Pancreas (tissue), 10 donors: Measurements from ENCODE around the gene SCGB1D1. TPM values are rescaled to one million over a fixed set of nuclear protein-coding genes. Genes with fewer than 3 reads are reported as not detected.
A peak's percentile ranks its signal among the peaks of the same experiment; 100 is the strongest.

Experiments
- ATAC-seq, 4 donors: fragments of 200-7000 bp; cut with Tn5 transposase; one replicate each; pipeline versions ENCODE4 v1.8.0 to v1.9.1; 2020; ENCODE audit warnings: mild to moderate bottlenecking in 4 of 4, moderate library complexity in 4 of 4
- DNase-seq, 6 donors: peaks; one replicate each; pipeline ENCODE4 v3.0.0-alpha.2; 2020
- FAIRE-seq: peaks from 2 replicates; lab custom pipeline; 2012; peaks lifted over from hg19 to GRCh38; lab: Jason Lieb, UNC
- H3K27ac ChIP-seq, 4 donors: fragments of 200-600 bp; sonication (generic); 1 replicate in 3 of 4; 2 replicates in 1 of 4; pipeline versions ENCODE4 v1.5.0 to v1.8.0; 2020
- H3K27me3 ChIP-seq, 4 donors: fragments of 200-600 bp; one replicate each; pipeline ENCODE4 v1.8.0; 2021
- H3K36me3 ChIP-seq, 3 donors: fragments of 200-600 bp; sonication (generic) in 1 of 3; one replicate each; pipeline versions ENCODE4 v1.5.0 to v1.8.0; 2020 to 2021
- H3K4me1 ChIP-seq, 3 donors: fragments of 200-600 bp; one replicate each; pipeline ENCODE4 v1.8.0; 2021
- H3K4me3 ChIP-seq, 4 donors: fragments of 200-600 bp; sonication (generic) in 2 of 4; one replicate each; pipeline versions ENCODE4 v1.5.0 to v1.8.0; 2020 to 2021
- H3K9me3 ChIP-seq, 4 donors: fragments of 200-600 bp; one replicate each; pipeline ENCODE4 v1.8.0; 2021
- CTCF ChIP-seq, 4 donors: fragments of 200-600 bp; sonication (generic) in 3 of 4; IDR thresholded peaks; one replicate each; pipeline versions ENCODE4 v1.5.0 to v1.8.0; 2021; ENCODE audit warnings: antibody characterized with exemption in 4 of 4
- WGBS, 2 donors: extraction: QIAGEN DNeasy Blood & Tissue Kit; methylation state at CpG; one replicate each; pipeline ENCODE4 v1.1.7; 2013; 5-methylcytosine and 5-hydroxymethylcytosine counted together
- intact Hi-C, 3 donors: fragments of 100-400 bp; cut with DNase I; formaldehyde crosslinking; loops; one replicate each; pipeline versions ENCODE4 v1.11.1 to v1.14.2; 2022
- polyA plus RNA-seq, 2 donors: library from polyadenylated mRNA; stranded (reverse); fragments of 200-250 nt; gene quantifications; one replicate each; pipeline ENCODE4 v1.2.3, GENCODE V29; 2013
- total RNA-seq, 6 donors: library from RNA; stranded (reverse); fragmentation: NEBNext Ultra II Directional in 4 of 6; extraction: Animal tissue kit (Norgen Biotek cat#: 25700) in 4 of 6; gene quantifications; one replicate each; pipeline versions ENCODE4 v1.2.1 to v1.2.4, GENCODE V29; 2021 to 2023
- donor health status: healthy with polysubstance abuse.
- donor health status: DM: no; HTN: no; CAD: no; lungs with moderate emphysema.
- donor health status: DM: no; HTN: no; CAD: no.
- donor health status: control.
- donor health status: control.
- donor health status: Bipolar disorder and iron deficiency.
- donor health status: DM: yes; HTN: yes; CAD: no.
- donor health status: DM: no; HTN: no; CAD: no.
- donor health status: DM: no; HTN: no; CAD: no.
- donor health status: DM: yes; HTN: yes; CAD: no.

The SCGB1D1 gene
- total RNA-seq (not detected), polyA plus RNA-seq (not detected)

- H3K36me3 ChIP-seq, result no peaks in the 10 kb centered on the region
- no peaks in the 10 kb centered on the region for H3K27me3 ChIP-seq
- FAIRE-seq (no peak), ATAC-seq (peak in 1 of 4 donors; percentile 46), DNase-seq (no peak)
- no peak for TF ChIP-seq CTCF (IDR thresholded peaks at IDR 0.05)
- intact Hi-C loops, result no loop called here
- no peaks in the 10 kb centered on the region for H3K9me3 ChIP-seq
- H3K27ac ChIP-seq, result no peak within 1 kb of the TSS
- 43 to 51% methylated on average over 9 of the region's 9 CpGs for WGBS, 2 donors
- H3K4me3 ChIP-seq, result no peak within 1 kb of the TSS
- H3K4me1 ChIP-seq, result no peaks in the 10 kb centered on the region
Observed at GRCh38 chr11:62190011-62190410, at the start of gene SCGB1D1. TSS of gene SCGB1D1 (plus strand) at chr11:62190216. CDS start at chr11:62190285, 69 bp downstream.

- DNase-seq (peak in 1 of 6 donors; percentile 43), FAIRE-seq (no peak), ATAC-seq (no peak)
- TF ChIP-seq CTCF (IDR thresholded peaks at IDR 0.05), result no peak
- 94 to 95% methylated on average over 19 to 24 of the region's 24 CpGs for WGBS, 2 donors
- Histone ChIP-seq H3K27me3 (no peaks in the 10 kb centered on the region), H3K4me1 (no peaks in the 10 kb centered on the region), H3K4me3 (no peak overlapping the region), H3K36me3 (peaks cover 0 to 14% (median 4%) of the 10 kb centered on the region in 3 donors), H3K27ac (no peak overlapping the region), H3K9me3 (no peaks in the 10 kb centered on the region)
- intact Hi-C loops, result no loop called here
Observed at GRCh38 chr11:62140304-62141110, 49.5 kb upstream of the SCGB1D1 start.

GRCh38 chr11:62141111-62142042 lies 48.6 kb upstream of the SCGB1D1 start:
- Histone ChIP-seq H3K4me1 (no peaks in the 10 kb centered on the region), H3K27ac (no peak overlapping the region), H3K36me3 (peaks cover 0 to 14% (median 4%) of the 10 kb centered on the region in 3 donors), H3K27me3 (no peaks in the 10 kb centered on the region), H3K4me3 (no peak overlapping the region), H3K9me3 (no peaks in the 10 kb centered on the region)
- intact Hi-C loops, result no loop called here
- no peak for FAIRE-seq
- no peak for DNase-seq
- TF ChIP-seq CTCF (IDR thresholded peaks at IDR 0.05), result no peak
- no peak for ATAC-seq
- 88 to 94% methylated on average over 22 of the region's 22 CpGs for WGBS, 2 donors

- DNase-seq, result peak in 1 of 6 donors; percentile 44
- WGBS, 2 donors, result 94 to 95% methylated on average over 4 of the region's 4 CpGs
- Histone ChIP-seq H3K27me3 (no peaks in the 10 kb centered on the region), H3K4me1 (no peaks in the 10 kb centered on the region), H3K4me3 (no peak overlapping the region), H3K36me3 (peaks cover 0 to 18% (median 4%) of the 10 kb centered on the region in 3 donors), H3K27ac (no peak overlapping the region), H3K9me3 (no peaks in the 10 kb centered on the region)
- TF ChIP-seq CTCF (IDR thresholded peaks at IDR 0.05), result no peak
- no peak for ATAC-seq
- intact Hi-C loops, result no loop called here
- no peak for FAIRE-seq
Observed at GRCh38 chr11:62142043-62142375, 48.0 kb upstream of the SCGB1D1 start.
